Kidney (tissue), 11 donors: ENCODE measurements around the gene CGB8. TPM values are rescaled to one million over a fixed set of nuclear protein-coding genes. Genes with fewer than 3 reads are reported as not detected.
"Not testable (repeated sequence)": the region's sequence is repeated elsewhere in the genome, so short reads cannot be mapped to it uniquely, and the experiment has no call there.

Source experiments
- DNase-seq, 5 donors: peaks; one replicate each; pipeline ENCODE4 v3.0.0-alpha.2; 2013 to 2020
- FAIRE-seq: peaks from 2 replicates; lab custom pipeline; 2012; peaks lifted over from hg19 to GRCh38; lab: Jason Lieb, UNC
- H3K27ac ChIP-seq, 2 donors: one replicate each; pipeline ENCODE4 v1.7.0; 2013; ENCODE audit warnings: low read depth in 2 of 2, low read length in 2 of 2, inconsistent platforms in 1 of 2
- H3K27me3 ChIP-seq: one replicate; pipeline ENCODE4 v1.7.1; 2013; ENCODE audit warnings: low read length, inconsistent platforms; ENCODE audit not compliant: control insufficient read depth, insufficient read depth
- H3K36me3 ChIP-seq, 3 donors: one replicate each; pipeline versions ENCODE4 v1.7.0 to v1.7.1; 2013; ENCODE audit warnings: low read length in 3 of 3, control low read depth in 1 of 3, inconsistent platforms in 1 of 3; ENCODE audit not compliant: insufficient read depth in 3 of 3, control insufficient read depth in 2 of 3
- H3K4me1 ChIP-seq, 3 donors: one replicate each; pipeline versions ENCODE4 v1.7.0 to v1.7.1; 2013; ENCODE audit warnings: low read length in 3 of 3, inconsistent platforms in 1 of 3, low read depth in 1 of 3; ENCODE audit not compliant: control insufficient read depth in 2 of 3, insufficient read depth in 2 of 3
- H3K4me3 ChIP-seq, 3 donors: one replicate each; pipeline versions ENCODE4 v1.7.0 to v1.8.1; 2013; ENCODE audit warnings: low read length in 3 of 3, control low read depth in 1 of 3, inconsistent platforms in 1 of 3
- H3K9ac ChIP-seq, 3 donors: one replicate each; pipeline versions ENCODE4 v1.7.0 to v1.7.1; 2013; ENCODE audit warnings: low read length in 3 of 3, control low read depth in 1 of 3, inconsistent platforms in 1 of 3
- H3K9me3 ChIP-seq, 3 donors: one replicate each; pipeline versions ENCODE4 v1.7.0 to v1.7.1; 2013; ENCODE audit warnings: low read length in 3 of 3, control low read depth in 1 of 3, inconsistent platforms in 1 of 3; ENCODE audit not compliant: control insufficient read depth in 2 of 3, insufficient read depth in 1 of 3
- intact Hi-C: fragments of 100-400 bp; cut with DNase I; formaldehyde crosslinking; loops from one replicate; pipeline ENCODE4 v1.11.1; 2022
- polyA plus RNA-seq: library from polyadenylated mRNA; stranded (reverse); fragments of 350-450 nt; fragmentation: Illumina TruSeq; extraction: RNeasy Lipid Tissue Mini Kit (QIAGEN cat#74804); gene quantifications from one replicate; pipeline ENCODE4 v1.2.3, GENCODE V29; 2014; ENCODE audit warnings: low read depth, low replicate concordance; ENCODE audit not compliant: insufficient read depth
- total RNA-seq: library from RNA; stranded (reverse); fragmentation: NEBNext Ultra II Directional; extraction: Animal tissue kit (Norgen Biotek cat#: 25700); gene quantifications from one replicate; pipeline ENCODE4 v1.2.1, GENCODE V29; 2021
- donor health status: control.
- donor health status: control.
- donor health status: DM: yes; HTN: yes; CAD: no.
- donor health status: Normal renal cell carcinoma (clear cell type).

The CGB8 gene
- total and polyA plus RNA-seq, 2 donors from 2014 or later = not detected

DNA sequence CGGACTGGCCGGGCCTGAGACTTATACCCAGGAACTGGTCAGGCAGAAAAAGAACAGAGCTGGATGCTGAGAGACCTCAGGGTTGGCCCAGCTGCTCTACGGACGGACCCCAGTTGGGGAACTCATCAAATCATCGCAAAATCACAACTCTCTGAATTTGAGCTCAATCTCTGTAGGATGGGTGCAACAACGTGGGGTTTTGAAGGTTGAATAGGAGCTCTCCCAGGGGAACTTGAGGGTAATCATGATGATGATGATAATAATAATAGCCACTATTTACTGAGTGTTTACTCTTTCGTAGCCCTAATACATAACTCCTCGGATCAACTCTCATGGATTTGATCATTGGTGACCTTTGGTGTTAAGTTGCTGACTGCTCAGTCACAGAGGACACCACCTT, 18.6 kb downstream of the CGB8 start:
- H3K4me3 ChIP-seq, H3K27ac ChIP-seq, H3K27me3 ChIP-seq, H3K4me1 ChIP-seq, intact Hi-C loops, H3K9me3 ChIP-seq, DNase-seq, H3K9ac ChIP-seq, FAIRE-seq, H3K36me3 ChIP-seq: not testable (repeated sequence)

GRCh38 chr19:49029749-49030148, 19.2 kb downstream of the CGB8 start:
- intact Hi-C loops, H3K9me3 ChIP-seq, H3K9ac ChIP-seq, H3K4me1 ChIP-seq, FAIRE-seq, H3K27ac ChIP-seq, H3K36me3 ChIP-seq, H3K4me3 ChIP-seq, H3K27me3 ChIP-seq: not testable (repeated sequence)
- peak in 1 of 5 donors; percentile 19 for DNase-seq

GRCh38 chr19:49028686-49029085, 20.2 kb downstream of the CGB8 start:
- FAIRE-seq, intact Hi-C loops, H3K9ac ChIP-seq: not testable (repeated sequence)

DNA sequence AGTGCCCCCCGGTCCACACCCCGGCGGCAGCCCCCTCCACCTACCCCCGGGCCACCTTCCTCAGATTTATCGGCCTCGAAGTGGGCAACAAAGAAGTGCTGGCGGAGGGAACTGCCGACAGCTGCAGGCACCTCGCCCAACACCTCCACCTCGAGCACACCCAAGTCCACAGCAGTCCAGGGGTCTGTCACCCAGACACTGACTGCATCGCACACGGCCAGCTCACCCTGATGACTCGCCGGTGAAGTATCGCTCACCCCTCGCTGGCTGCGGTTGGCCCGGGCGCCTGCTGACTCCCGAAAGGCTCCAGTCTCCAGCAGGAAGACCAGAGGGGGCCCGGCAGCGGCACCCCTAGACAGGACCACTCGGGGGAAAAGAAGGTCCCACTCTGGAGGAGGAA, 23.3 kb downstream of the CGB8 start:
- H3K4me1 ChIP-seq, H3K27ac ChIP-seq, intact Hi-C loops, FAIRE-seq, DNase-seq, H3K9me3 ChIP-seq, H3K27me3 ChIP-seq, H3K4me3 ChIP-seq, H3K36me3 ChIP-seq, H3K9ac ChIP-seq: not testable (repeated sequence)

More at GRCh38 chr19:49028686-49029085, 20.2 kb downstream of the CGB8 start:
- DNase-seq = peak in 1 of 5 donors; percentile 16
- H3K4me3 ChIP-seq, H3K9me3 ChIP-seq, H3K4me1 ChIP-seq, H3K27me3 ChIP-seq, H3K27ac ChIP-seq, H3K36me3 ChIP-seq: not testable (repeated sequence)

GRCh38 chr19:49025088-49025487, 23.8 kb downstream of the CGB8 start:
- H3K36me3 ChIP-seq, intact Hi-C loops, H3K4me1 ChIP-seq, H3K9me3 ChIP-seq, H3K27me3 ChIP-seq, H3K27ac ChIP-seq, FAIRE-seq, H3K4me3 ChIP-seq, DNase-seq, H3K9ac ChIP-seq: not testable (repeated sequence)

GRCh38 chr19:49024233-49024632, 24.7 kb downstream of the CGB8 start, which contains the start of gene CGB3:
TSS of gene CGB3 (minus strand) at chr19:49024333. CDS start at chr19:49023971, 362 bp downstream.
- H3K9me3 ChIP-seq, intact Hi-C loops, H3K27ac ChIP-seq, H3K4me3 ChIP-seq, H3K36me3 ChIP-seq, DNase-seq, H3K4me1 ChIP-seq, H3K9ac ChIP-seq, H3K27me3 ChIP-seq, FAIRE-seq: not testable (repeated sequence)
